WTC11 (cell line): ENCODE results near the gene LOC128125822.

Source experiments
- ATAC-seq: fragments of 200-7000 bp; cut with Tn5 transposase; 2 replicates; pipeline ENCODE4 v1.10.0; 2021; ENCODE audit warnings: mild to moderate bottlenecking, moderate library complexity
- CTCF ChIA-PET: fragments of 300-600 bp; sonication (Branson Sonifier 250); formaldehyde crosslinking; loops from one replicate; lab custom pipeline; 2021; ENCODE audit warnings: antibody characterized with exemption; lab: Charles Lee
- POLR2A ChIA-PET: fragments of 350-600 bp; sonication (Branson Sonifier 250); formaldehyde crosslinking; loops from one replicate; lab custom pipeline; 2021; ENCODE audit warnings: antibody characterized with exemption; lab: Charles Lee
- DNase-seq: peaks from one replicate; pipeline ENCODE4 v3.0.0; 2021; ENCODE audit warnings: low spot score
- H3K27ac Mint-ChIP-seq: 2 replicates; pipeline ENCODE4 v1.8.0; 2021; ENCODE audit warnings: mixed read lengths
- H3K27me3 Mint-ChIP-seq: 2 replicates; pipeline ENCODE4 v1.8.0; 2021; ENCODE audit warnings: low read depth, mild to moderate bottlenecking, moderate library complexity, mixed read lengths
- H3K36me3 Mint-ChIP-seq: 2 replicates; pipeline ENCODE4 v1.8.0; 2021; ENCODE audit warnings: mixed read lengths
- H3K4me1 Mint-ChIP-seq: 2 replicates; pipeline ENCODE4 v1.8.0; 2022; ENCODE audit warnings: mixed read lengths
- H3K4me3 Mint-ChIP-seq: 2 replicates; pipeline ENCODE4 v1.8.0; 2021; ENCODE audit warnings: mild to moderate bottlenecking, moderate library complexity, mixed read lengths
- H3K9me3 Mint-ChIP-seq: 2 replicates; pipeline ENCODE4 v1.8.0; 2021; ENCODE audit warnings: mixed read lengths
- ATF1 ChIP-seq: sonication (generic); formaldehyde crosslinking; IDR thresholded peaks from 2 replicates; pipeline ENCODE4 v1.8.1; 2023; ENCODE audit warnings: mild to moderate bottlenecking, moderate library complexity, missing genetic modification reagents
- ETV6 ChIP-seq: sonication (generic); formaldehyde crosslinking; IDR thresholded peaks from 2 replicates; pipeline ENCODE4 v1.8.1; 2022; ENCODE audit warnings: mild to moderate bottlenecking, missing genetic modification reagents
- GABPB1 ChIP-seq: sonication (generic); formaldehyde crosslinking; IDR thresholded peaks from 2 replicates; pipeline ENCODE4 v1.8.1; 2023; ENCODE audit warnings: mild to moderate bottlenecking, missing genetic modification reagents
- HMGA2 ChIP-seq: fragments of 250-450 bp; sonication (Bioruptor Pico); IDR thresholded peaks from 2 replicates; pipeline ENCODE4 v1.4.0; 2021; ENCODE audit warnings: mild to moderate bottlenecking, moderate library complexity
- JAZF1 ChIP-seq: fragments of 250-450 bp; sonication (Bioruptor Pico); IDR thresholded peaks from 2 replicates; pipeline ENCODE4 v1.9.0; 2021; ENCODE audit warnings: moderate library complexity, mild to moderate bottlenecking, inconsistent platforms
- MXD4 ChIP-seq: fragments of 250-450 bp; sonication (Bioruptor Pico); IDR thresholded peaks from 2 replicates; pipeline ENCODE4 v1.8.0; 2021; ENCODE audit warnings: mild to moderate bottlenecking, moderate library complexity, borderline replicate concordance
- NFYB ChIP-seq: sonication (generic); formaldehyde crosslinking; conservative IDR thresholded peaks from 2 replicates; pipeline ENCODE4 v1.8.0; 2022; ENCODE audit warnings: low read depth, missing genetic modification reagents
- SP1 ChIP-seq: sonication (generic); formaldehyde crosslinking; conservative IDR thresholded peaks from 2 replicates; pipeline ENCODE4 v1.8.1; 2022; ENCODE audit warnings: missing genetic modification reagents
- ZNF219 ChIP-seq: sonication (generic); formaldehyde crosslinking; IDR thresholded peaks from 2 replicates; pipeline ENCODE4 v1.8.0; 2023; ENCODE audit warnings: missing genetic modification reagents, mild to moderate bottlenecking, borderline replicate concordance
- ZNF263 ChIP-seq: sonication (generic); formaldehyde crosslinking; IDR thresholded peaks from 2 replicates; pipeline ENCODE4 v1.8.1; 2022; ENCODE audit warnings: low read depth, mild to moderate bottlenecking, moderate library complexity, missing genetic modification reagents
- TF ChIP-seq, protein P1 (sequence below): sonication (generic); formaldehyde crosslinking; IDR thresholded peaks from 2 replicates; pipeline ENCODE4 v1.8.1; 2022; ENCODE audit warnings: low read depth, mild to moderate bottlenecking, moderate library complexity, missing genetic modification reagents, borderline replicate concordance
- TF ChIP-seq, protein P2 (sequence below): sonication (generic); formaldehyde crosslinking; IDR thresholded peaks from 2 replicates; pipeline ENCODE4 v1.8.1; 2022; ENCODE audit warnings: mild to moderate bottlenecking, moderate library complexity, missing genetic modification reagents
- TF ChIP-seq, protein P3 (sequence below): sonication (generic); formaldehyde crosslinking; IDR thresholded peaks from 2 replicates; pipeline ENCODE4 v1.8.1; 2023; ENCODE audit warnings: mild to moderate bottlenecking, missing genetic modification reagents
- TF ChIP-seq, protein P4 (sequence below): sonication (generic); formaldehyde crosslinking; conservative IDR thresholded peaks from 2 replicates; pipeline ENCODE4 v1.8.1; 2023; ENCODE audit warnings: mild to moderate bottlenecking, low read depth, missing genetic modification reagents, moderate library complexity

Gene LOC128125822

DNA sequence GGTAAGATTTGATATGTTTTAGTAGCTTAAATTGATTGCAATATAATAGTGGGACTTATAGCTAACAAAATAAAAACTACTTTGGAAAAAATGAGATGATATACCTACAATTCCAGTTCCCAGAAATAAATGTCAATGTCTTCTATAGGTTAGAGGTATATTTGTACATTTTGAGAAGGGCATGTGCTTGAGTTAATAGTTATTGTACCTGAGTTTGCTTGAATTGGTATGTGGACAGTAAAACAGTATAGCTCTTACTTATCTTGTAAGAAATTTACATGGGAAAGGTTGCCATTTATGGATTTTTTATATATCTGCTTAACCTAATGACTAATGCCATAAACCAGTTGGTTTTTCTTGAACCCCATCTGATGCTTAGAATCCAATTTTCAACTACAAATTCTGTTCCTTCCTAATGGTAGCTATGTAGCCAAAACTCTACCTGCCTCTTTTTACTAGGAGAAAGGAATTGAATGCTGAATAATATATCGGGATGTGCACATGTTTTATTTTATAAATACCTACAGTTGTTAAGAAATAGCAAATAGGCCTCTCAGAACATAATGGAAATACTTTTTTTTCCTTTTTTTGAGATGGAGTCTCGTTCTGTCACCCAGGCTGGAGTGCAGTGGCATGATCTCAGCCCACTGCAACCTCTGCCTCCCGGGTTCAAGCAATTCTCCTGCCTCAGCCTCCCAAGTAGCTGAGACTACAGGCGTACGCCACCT, 4.9 kb downstream of the LOC128125822 start:
- TF ChIP-seq ZNF263 (CRISPR knock-in tag) (no peak), ATF1 (CRISPR knock-in tag) (no peak), MXD4 (CRISPR knock-in tag) (no peak), SP1 (CRISPR knock-in tag) (no peak), NFYB (CRISPR knock-in tag) (no peak), GABPB1 (CRISPR knock-in tag) (no peak), ZNF219 (CRISPR knock-in tag) (no peak), HMGA2 (CRISPR knock-in tag) (no peak)
- TF ChIP-seq, protein P1, sequence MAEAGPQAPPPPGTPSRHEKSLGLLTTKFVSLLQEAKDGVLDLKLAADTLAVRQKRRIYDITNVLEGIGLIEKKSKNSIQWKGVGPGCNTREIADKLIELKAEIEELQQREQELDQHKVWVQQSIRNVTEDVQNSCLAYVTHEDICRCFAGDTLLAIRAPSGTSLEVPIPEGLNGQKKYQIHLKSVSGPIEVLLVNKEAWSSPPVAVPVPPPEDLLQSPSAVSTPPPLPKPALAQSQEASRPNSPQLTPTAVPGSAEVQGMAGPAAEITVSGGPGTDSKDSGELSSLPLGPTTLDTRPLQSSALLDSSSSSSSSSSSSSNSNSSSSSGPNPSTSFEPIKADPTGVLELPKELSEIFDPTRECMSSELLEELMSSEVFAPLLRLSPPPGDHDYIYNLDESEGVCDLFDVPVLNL (CRISPR knock-in tag) = no peak
- TF ChIP-seq, protein P2, sequence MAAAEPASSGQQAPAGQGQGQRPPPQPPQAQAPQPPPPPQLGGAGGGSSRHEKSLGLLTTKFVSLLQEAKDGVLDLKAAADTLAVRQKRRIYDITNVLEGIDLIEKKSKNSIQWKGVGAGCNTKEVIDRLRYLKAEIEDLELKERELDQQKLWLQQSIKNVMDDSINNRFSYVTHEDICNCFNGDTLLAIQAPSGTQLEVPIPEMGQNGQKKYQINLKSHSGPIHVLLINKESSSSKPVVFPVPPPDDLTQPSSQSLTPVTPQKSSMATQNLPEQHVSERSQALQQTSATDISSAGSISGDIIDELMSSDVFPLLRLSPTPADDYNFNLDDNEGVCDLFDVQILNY (CRISPR knock-in tag) = no peak
- TF ChIP-seq, protein P3, sequence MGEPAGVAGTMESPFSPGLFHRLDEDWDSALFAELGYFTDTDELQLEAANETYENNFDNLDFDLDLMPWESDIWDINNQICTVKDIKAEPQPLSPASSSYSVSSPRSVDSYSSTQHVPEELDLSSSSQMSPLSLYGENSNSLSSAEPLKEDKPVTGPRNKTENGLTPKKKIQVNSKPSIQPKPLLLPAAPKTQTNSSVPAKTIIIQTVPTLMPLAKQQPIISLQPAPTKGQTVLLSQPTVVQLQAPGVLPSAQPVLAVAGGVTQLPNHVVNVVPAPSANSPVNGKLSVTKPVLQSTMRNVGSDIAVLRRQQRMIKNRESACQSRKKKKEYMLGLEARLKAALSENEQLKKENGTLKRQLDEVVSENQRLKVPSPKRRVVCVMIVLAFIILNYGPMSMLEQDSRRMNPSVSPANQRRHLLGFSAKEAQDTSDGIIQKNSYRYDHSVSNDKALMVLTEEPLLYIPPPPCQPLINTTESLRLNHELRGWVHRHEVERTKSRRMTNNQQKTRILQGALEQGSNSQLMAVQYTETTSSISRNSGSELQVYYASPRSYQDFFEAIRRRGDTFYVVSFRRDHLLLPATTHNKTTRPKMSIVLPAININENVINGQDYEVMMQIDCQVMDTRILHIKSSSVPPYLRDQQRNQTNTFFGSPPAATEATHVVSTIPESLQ (CRISPR knock-in tag) = no peak
- TF ChIP-seq, protein P4, sequence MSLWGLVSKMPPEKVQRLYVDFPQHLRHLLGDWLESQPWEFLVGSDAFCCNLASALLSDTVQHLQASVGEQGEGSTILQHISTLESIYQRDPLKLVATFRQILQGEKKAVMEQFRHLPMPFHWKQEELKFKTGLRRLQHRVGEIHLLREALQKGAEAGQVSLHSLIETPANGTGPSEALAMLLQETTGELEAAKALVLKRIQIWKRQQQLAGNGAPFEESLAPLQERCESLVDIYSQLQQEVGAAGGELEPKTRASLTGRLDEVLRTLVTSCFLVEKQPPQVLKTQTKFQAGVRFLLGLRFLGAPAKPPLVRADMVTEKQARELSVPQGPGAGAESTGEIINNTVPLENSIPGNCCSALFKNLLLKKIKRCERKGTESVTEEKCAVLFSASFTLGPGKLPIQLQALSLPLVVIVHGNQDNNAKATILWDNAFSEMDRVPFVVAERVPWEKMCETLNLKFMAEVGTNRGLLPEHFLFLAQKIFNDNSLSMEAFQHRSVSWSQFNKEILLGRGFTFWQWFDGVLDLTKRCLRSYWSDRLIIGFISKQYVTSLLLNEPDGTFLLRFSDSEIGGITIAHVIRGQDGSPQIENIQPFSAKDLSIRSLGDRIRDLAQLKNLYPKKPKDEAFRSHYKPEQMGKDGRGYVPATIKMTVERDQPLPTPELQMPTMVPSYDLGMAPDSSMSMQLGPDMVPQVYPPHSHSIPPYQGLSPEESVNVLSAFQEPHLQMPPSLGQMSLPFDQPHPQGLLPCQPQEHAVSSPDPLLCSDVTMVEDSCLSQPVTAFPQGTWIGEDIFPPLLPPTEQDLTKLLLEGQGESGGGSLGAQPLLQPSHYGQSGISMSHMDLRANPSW = no peak
- ATAC-seq (no peak), DNase-seq (no peak)
- H3K9me3 Mint-ChIP-seq = no peaks in the 10 kb centered on the region
- ChIA-PET POLR2A (no interaction called here), CTCF (no interaction called here)
- H3K36me3 Mint-ChIP-seq = peaks cover 56% of the 10 kb centered on the region
- no peaks in the 10 kb centered on the region for H3K27me3 Mint-ChIP-seq
- no peak overlapping the region for H3K4me3 Mint-ChIP-seq
- H3K4me1 Mint-ChIP-seq = peaks cover 22% of the 10 kb centered on the region
- H3K27ac Mint-ChIP-seq = no peak overlapping the region

DNA sequence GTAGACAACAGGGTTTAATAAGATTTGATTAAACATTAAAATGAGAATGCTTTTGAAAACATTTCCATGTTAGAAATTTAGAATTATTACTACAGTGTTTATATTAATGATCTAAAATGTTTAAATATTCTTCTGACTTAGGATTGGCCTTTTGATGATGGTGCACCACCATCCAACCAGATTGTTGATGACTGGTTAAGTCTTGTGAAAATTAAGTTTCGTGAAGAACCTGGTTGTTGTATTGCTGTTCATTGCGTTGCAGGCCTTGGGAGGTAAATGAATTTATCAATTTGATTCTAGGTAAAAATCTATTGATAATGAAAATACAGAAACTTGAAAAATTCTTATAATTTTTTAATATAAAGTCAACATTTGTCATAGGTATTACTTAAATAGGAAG, 6.5 kb downstream of the LOC128125822 start:
- CTCF ChIA-PET = no interaction called here
- DNase-seq (no peak), ATAC-seq (no peak)
- Mint-ChIP-seq H3K27me3 (no peaks in the 10 kb centered on the region), H3K4me3 (no peak overlapping the region), H3K9me3 (no peaks in the 10 kb centered on the region), H3K27ac (no peak overlapping the region), H3K36me3 (peaks cover 55% of the 10 kb centered on the region)
- POLR2A ChIA-PET = no interaction called here
- TF ChIP-seq MXD4 (CRISPR knock-in tag) (no peak), JAZF1 (no peak), ETV6 (CRISPR knock-in tag) (no peak)
- TF ChIP-seq, all 79 proteins: peak for 0
- H3K4me1 Mint-ChIP-seq = peaks cover 22% of the 10 kb centered on the region
